Gastrocnemius medialis (tissue), 4 donors: Measurements from ENCODE around the gene RPL3.

Experiments
- POLR2A ChIP-seq, 2 donors: fragments of 450-650 bp; IDR thresholded peaks; one replicate each; pipeline ENCODE4 v1.6.1; 2017; ENCODE audit warnings: antibody characterized with exemption in 2 of 2, mild to moderate bottlenecking in 2 of 2, moderate library complexity in 2 of 2
- TF ChIP-seq, protein P1 (sequence below), 5 experiments: fragments of 450-650 bp in 3 of 5; fragments of 200-600 bp in 2 of 5; sonication (generic) in 2 of 5; IDR thresholded peaks in 4 of 5; conservative IDR thresholded peaks in 1 of 5; 1 replicate in 4 of 5; 2 replicates in 1 of 5; pipeline ENCODE4 v1.5.1; 2016 to 2019; ENCODE audit warnings: antibody characterized with exemption in 5 of 5, mild to moderate bottlenecking in 3 of 5, moderate library complexity in 3 of 5

- TF ChIP-seq, protein P1, sequence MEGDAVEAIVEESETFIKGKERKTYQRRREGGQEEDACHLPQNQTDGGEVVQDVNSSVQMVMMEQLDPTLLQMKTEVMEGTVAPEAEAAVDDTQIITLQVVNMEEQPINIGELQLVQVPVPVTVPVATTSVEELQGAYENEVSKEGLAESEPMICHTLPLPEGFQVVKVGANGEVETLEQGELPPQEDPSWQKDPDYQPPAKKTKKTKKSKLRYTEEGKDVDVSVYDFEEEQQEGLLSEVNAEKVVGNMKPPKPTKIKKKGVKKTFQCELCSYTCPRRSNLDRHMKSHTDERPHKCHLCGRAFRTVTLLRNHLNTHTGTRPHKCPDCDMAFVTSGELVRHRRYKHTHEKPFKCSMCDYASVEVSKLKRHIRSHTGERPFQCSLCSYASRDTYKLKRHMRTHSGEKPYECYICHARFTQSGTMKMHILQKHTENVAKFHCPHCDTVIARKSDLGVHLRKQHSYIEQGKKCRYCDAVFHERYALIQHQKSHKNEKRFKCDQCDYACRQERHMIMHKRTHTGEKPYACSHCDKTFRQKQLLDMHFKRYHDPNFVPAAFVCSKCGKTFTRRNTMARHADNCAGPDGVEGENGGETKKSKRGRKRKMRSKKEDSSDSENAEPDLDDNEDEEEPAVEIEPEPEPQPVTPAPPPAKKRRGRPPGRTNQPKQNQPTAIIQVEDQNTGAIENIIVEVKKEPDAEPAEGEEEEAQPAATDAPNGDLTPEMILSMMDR (IDR thresholded peaks at IDR 0.05 in 4 of 5, conservative IDR thresholded peaks at IDR 0.05 in 1 of 5) = no peak
- no peak for TF ChIP-seq POLR2A (IDR thresholded peaks at IDR 0.05)
Measured at GRCh38 chr22:39360242-39360641, 40.8 kb upstream of the RPL3 start.
